Mammary epithelial cell (primary cell): ENCODE data around the gene UBE3D.

Experiments used
- EZH2 ChIP-seq: IDR thresholded peaks from 2 replicates; pipeline ENCODE4 v1.6.1; 2012; ENCODE audit warnings: low read length, inconsistent platforms, borderline replicate concordance
- TF ChIP-seq, protein P1 (sequence below), 2 donors: IDR thresholded peaks in 1 of 2; conservative IDR thresholded peaks in 1 of 2; 2 replicates each; pipeline ENCODE4 v1.5.1; 2011 to 2012; ENCODE audit warnings: inconsistent platforms in 2 of 2, low read length in 2 of 2, mild to moderate bottlenecking in 2 of 2, control low read depth in 1 of 2, low read depth in 1 of 2; ENCODE audit not compliant: insufficient read depth in 1 of 2; ENCODE audit errors: extremely low read depth in 1 of 2

DNA sequence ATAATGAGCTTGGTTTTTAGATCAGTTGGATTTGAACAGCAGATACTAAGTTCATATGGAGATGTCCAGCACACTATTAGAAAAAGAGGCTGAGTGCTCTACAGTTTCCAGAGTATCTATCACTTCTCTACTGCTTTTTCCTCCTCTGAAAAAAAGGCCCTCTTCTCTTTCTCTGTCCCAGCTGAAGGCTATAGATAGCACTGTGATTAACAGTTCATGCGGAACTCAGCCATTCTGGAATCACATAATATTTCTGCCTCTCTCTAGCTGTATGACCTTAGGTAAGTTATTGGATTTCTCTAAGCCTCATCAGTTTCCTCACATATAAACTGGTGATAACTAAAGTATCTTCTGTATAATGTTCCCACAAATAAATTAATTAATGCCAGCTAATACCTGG, 184.1 kb downstream of the UBE3D start:
- TF ChIP-seq, protein P1, sequence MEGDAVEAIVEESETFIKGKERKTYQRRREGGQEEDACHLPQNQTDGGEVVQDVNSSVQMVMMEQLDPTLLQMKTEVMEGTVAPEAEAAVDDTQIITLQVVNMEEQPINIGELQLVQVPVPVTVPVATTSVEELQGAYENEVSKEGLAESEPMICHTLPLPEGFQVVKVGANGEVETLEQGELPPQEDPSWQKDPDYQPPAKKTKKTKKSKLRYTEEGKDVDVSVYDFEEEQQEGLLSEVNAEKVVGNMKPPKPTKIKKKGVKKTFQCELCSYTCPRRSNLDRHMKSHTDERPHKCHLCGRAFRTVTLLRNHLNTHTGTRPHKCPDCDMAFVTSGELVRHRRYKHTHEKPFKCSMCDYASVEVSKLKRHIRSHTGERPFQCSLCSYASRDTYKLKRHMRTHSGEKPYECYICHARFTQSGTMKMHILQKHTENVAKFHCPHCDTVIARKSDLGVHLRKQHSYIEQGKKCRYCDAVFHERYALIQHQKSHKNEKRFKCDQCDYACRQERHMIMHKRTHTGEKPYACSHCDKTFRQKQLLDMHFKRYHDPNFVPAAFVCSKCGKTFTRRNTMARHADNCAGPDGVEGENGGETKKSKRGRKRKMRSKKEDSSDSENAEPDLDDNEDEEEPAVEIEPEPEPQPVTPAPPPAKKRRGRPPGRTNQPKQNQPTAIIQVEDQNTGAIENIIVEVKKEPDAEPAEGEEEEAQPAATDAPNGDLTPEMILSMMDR (conservative IDR thresholded peaks at IDR 0.05 in 1 of 2, IDR thresholded peaks at IDR 0.05 in 1 of 2; ENCODE audit: extremely low read depth in 1 of 2, insufficient read depth in 1 of 2, low read depth in 1 of 2, low read length in 2 of 2), result no peak
- no peak for TF ChIP-seq EZH2
